ENCODE measurements around the gene SLC26A9.

GRCh38 chr1:205978676-205979075, 35.4 kb upstream of the SLC26A9 start:
- TF ChIP-seq ZNF423 (tag by site-specific recombination; IDR thresholded peaks at IDR 0.05) (no peak), ZNF302 (tag by site-specific recombination; IDR thresholded peaks at IDR 0.05; ENCODE audit: low read depth) (no peak), ZNF362 (tag by site-specific recombination; IDR thresholded peaks at IDR 0.05) (no peak), CTCF (tag by site-specific recombination; IDR thresholded peaks at IDR 0.05) (no peak)
- TF ChIP-seq, protein P1, sequence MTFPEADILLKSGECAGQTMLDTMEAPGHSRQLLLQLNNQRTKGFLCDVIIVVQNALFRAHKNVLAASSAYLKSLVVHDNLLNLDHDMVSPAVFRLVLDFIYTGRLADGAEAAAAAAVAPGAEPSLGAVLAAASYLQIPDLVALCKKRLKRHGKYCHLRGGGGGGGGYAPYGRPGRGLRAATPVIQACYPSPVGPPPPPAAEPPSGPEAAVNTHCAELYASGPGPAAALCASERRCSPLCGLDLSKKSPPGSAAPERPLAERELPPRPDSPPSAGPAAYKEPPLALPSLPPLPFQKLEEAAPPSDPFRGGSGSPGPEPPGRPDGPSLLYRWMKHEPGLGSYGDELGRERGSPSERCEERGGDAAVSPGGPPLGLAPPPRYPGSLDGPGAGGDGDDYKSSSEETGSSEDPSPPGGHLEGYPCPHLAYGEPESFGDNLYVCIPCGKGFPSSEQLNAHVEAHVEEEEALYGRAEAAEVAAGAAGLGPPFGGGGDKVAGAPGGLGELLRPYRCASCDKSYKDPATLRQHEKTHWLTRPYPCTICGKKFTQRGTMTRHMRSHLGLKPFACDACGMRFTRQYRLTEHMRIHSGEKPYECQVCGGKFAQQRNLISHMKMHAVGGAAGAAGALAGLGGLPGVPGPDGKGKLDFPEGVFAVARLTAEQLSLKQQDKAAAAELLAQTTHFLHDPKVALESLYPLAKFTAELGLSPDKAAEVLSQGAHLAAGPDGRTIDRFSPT (tag by site-specific recombination; IDR thresholded peaks at IDR 0.05), result no peak
